Lung (tissue), 12 donors: ENCODE data around the gene MACROH2A2. TPM values are rescaled to one million over a fixed set of nuclear protein-coding genes. Genes with fewer than 3 reads are reported as not detected.

Source experiments
- ATAC-seq: fragments of 200-7000 bp; cut with Tn5 transposase; one replicate; pipeline ENCODE4 v1.9.1; 2020; ENCODE audit warnings: moderate number of reproducible peaks; ENCODE audit not compliant: insufficient read depth, low FRiP score
- DNase-seq, 3 donors: peaks; one replicate each; pipeline ENCODE4 v3.0.0-alpha.2; 2013 to 2017
- H3K27ac ChIP-seq, 2 donors: one replicate each; pipeline ENCODE4 v1.5.1; 2013; ENCODE audit warnings: mild to moderate bottlenecking in 2 of 2, moderate library complexity in 2 of 2, control low read depth in 1 of 2, inconsistent platforms in 1 of 2, low read depth in 1 of 2, low read length in 1 of 2
- H3K27me3 ChIP-seq, 3 donors: one replicate each; pipeline ENCODE4 v1.5.1; 2013; ENCODE audit warnings: low read length in 2 of 3; ENCODE audit not compliant: control insufficient read depth in 3 of 3, insufficient read depth in 3 of 3
- H3K36me3 ChIP-seq, 4 donors: one replicate each; pipeline ENCODE4 v1.5.1; 2013; ENCODE audit warnings: low read length in 4 of 4, mild to moderate bottlenecking in 1 of 4, moderate library complexity in 1 of 4; ENCODE audit not compliant: control insufficient read depth in 4 of 4, insufficient read depth in 4 of 4
- H3K4me1 ChIP-seq, 5 donors: one replicate each; pipeline ENCODE4 v1.5.1; 2013; ENCODE audit warnings: low read length in 5 of 5, mild to moderate bottlenecking in 2 of 5, moderate library complexity in 1 of 5; ENCODE audit not compliant: control insufficient read depth in 5 of 5, insufficient read depth in 5 of 5
- H3K4me3 ChIP-seq: one replicate; pipeline ENCODE4 v1.5.1; 2013; ENCODE audit warnings: mild to moderate bottlenecking, control low read depth, moderate library complexity
- H3K9ac ChIP-seq, 2 donors: one replicate each; pipeline ENCODE4 v1.5.1; 2013; ENCODE audit warnings: low read length in 2 of 2, control low read depth in 1 of 2; ENCODE audit not compliant: insufficient read depth in 1 of 2
- H3K9me3 ChIP-seq, 4 donors: one replicate each; pipeline ENCODE4 v1.5.1; 2013; ENCODE audit warnings: low read length in 3 of 4, mild to moderate bottlenecking in 1 of 4, moderate library complexity in 1 of 4; ENCODE audit not compliant: control insufficient read depth in 4 of 4, insufficient read depth in 3 of 4
- CTCF ChIP-seq: IDR thresholded peaks from 2 replicates; pipeline ENCODE4 v1.5.1; 2012; ENCODE audit warnings: mild to moderate bottlenecking; ENCODE audit errors: control extremely low read depth, extremely low read depth
- whole genome bisulfite sequencing, 2 donors: extraction: QIAGEN DNeasy Blood & Tissue Kit; methylation state at CpG; one replicate each; pipeline ENCODE4 v1.1.7; 2013; 5-methylcytosine and 5-hydroxymethylcytosine counted together
- polyA plus RNA-seq, 2 donors: library from polyadenylated mRNA; stranded (reverse); fragments of 200-250 nt; gene quantifications; one replicate each; pipeline ENCODE4 v1.2.1, GENCODE V29; 2013
- total RNA-seq, 2 donors: library from RNA; depleted of rRNA in 1 of 2; stranded (reverse); fragments of >200 nt in 1 of 2; gene quantifications; one replicate each; pipeline ENCODE4 v1.2.1, GENCODE V29; 2014 to 2021
- donor health status: control.
- donor health status: control.
- donor health status: Bipolar disorder and iron deficiency.
- donor health status: healthy.
- donor health status: DM: yes; HTN: yes; CAD: no.

Gene MACROH2A2
- total and polyA plus RNA-seq, 4 donors: 5.7 to 19.3 (median 7.9) TPM

GRCh38 chr10:70101668-70102067, 49.0 kb downstream of the MACROH2A2 start:
- no peak for ATAC-seq
- 85 to 86% methylated on average over 3 of the region's 3 CpGs for WGBS, 2 donors
- H3K9ac ChIP-seq: no peak overlapping the region
- no peak for DNase-seq
- H3K27ac ChIP-seq: no peak overlapping the region
- H3K27me3 ChIP-seq: no peaks in the 10 kb centered on the region
- peaks cover 0 to 38% (median 8%) of the 10 kb centered on the region in 4 donors for H3K36me3 ChIP-seq
- H3K9me3 ChIP-seq: no peaks in the 10 kb centered on the region
- no peak overlapping the region for H3K4me3 ChIP-seq
- TF ChIP-seq CTCF: no peak
- H3K4me1 ChIP-seq: no peaks in the 10 kb centered on the region

- Histone ChIP-seq H3K27me3 (no peaks in the 10 kb centered on the region), H3K27ac (no peak overlapping the region), H3K9ac (no peak overlapping the region), H3K9me3 (no peaks in the 10 kb centered on the region), H3K4me3 (no peak overlapping the region), H3K36me3 (peaks cover 4 to 29% (median 14%) of the 10 kb centered on the region in 4 donors), H3K4me1 (no peaks in the 10 kb centered on the region)
- DNase-seq: no peak
- WGBS, 2 donors: 76 to 85% methylated on average over 22 of the region's 22 CpGs
- no peak for ATAC-seq
- TF ChIP-seq CTCF: no peak
These were observed 54.5 kb downstream of the MACROH2A2 start for GRCh38 chr10:70106958-70107791.

- DNase-seq (no peak), ATAC-seq (no peak)
- Histone ChIP-seq H3K4me1 (no peaks in the 10 kb centered on the region), H3K36me3 (peaks cover 4 to 25% (median 17%) of the 10 kb centered on the region in 4 donors), H3K9ac (no peak overlapping the region), H3K4me3 (no peak overlapping the region), H3K9me3 (no peaks in the 10 kb centered on the region), H3K27me3 (no peaks in the 10 kb centered on the region), H3K27ac (no peak overlapping the region)
- TF ChIP-seq CTCF: no peak
- 92 to 93% methylated on average over 18 of the region's 18 CpGs for WGBS, 2 donors
These were observed 56.6 kb downstream of the MACROH2A2 start for GRCh38 chr10:70109064-70109729.
